ENCODE results near the gene SALL1. TPM values are rescaled to one million over a fixed set of nuclear protein-coding genes. Genes with fewer than 3 reads are reported as not detected.

SALL1 gene
- total and polyA plus RNA-seq, 5 experiments from 2014 or later: not detected

GRCh38 chr16:51154271-51155171, 3.5 kb upstream of the SALL1 start:
- peak overlapping the region in 1 of 10 donors; percentile 29 for H3K27ac Mint-ChIP-seq
- peaks cover 25 to 66% (median 48%) of the 10 kb centered on the region in 5 donors for H3K27me3 Mint-ChIP-seq
- peaks cover 6 to 19% (median 10%) of the 10 kb centered on the region in 4 donors for H3K4me1 Mint-ChIP-seq
- DNase-seq (no peak), ATAC-seq (no peak)
- peaks cover 0 to 18% (median 0%) of the 10 kb centered on the region in 9 donors for H3K9me3 Mint-ChIP-seq
- H3K4me3 Mint-ChIP-seq: peak overlapping the region in 1 of 10 donors; percentile 18
- H3K36me3 Mint-ChIP-seq: peaks cover 0 to 15% (median 9%) of the 10 kb centered on the region in 3 donors
- POLR2A ChIA-PET: no interaction called here

- H3K9me3 Mint-ChIP-seq: peaks cover 0 to 18% (median 0%) of the 10 kb centered on the region in 9 donors
- peaks cover 33 to 68% (median 56%) of the 10 kb centered on the region in 5 donors for H3K27me3 Mint-ChIP-seq
- H3K27ac Mint-ChIP-seq: no peak overlapping the region
- POLR2A ChIA-PET: no interaction called here
- H3K36me3 Mint-ChIP-seq: peaks cover 0 to 15% (median 9%) of the 10 kb centered on the region in 3 donors
- ATAC-seq: no peak
- H3K4me3 Mint-ChIP-seq: peak overlapping the region in 4 of 10 donors; percentile 33 to 73 (median 41)
- H3K4me1 Mint-ChIP-seq: peaks cover 6 to 19% (median 10%) of the 10 kb centered on the region in 4 donors
- DNase-seq: no peak
These were observed 2.5 kb upstream of the SALL1 start for GRCh38 chr16:51153577-51154031.

- POLR2A ChIA-PET: no interaction called here
- H3K4me1 Mint-ChIP-seq: peaks cover 6 to 19% (median 10%) of the 10 kb centered on the region in 4 donors
- H3K4me3 Mint-ChIP-seq: peak overlapping the region in 7 of 10 donors; percentile 9 to 73 (median 42)
- H3K9me3 Mint-ChIP-seq: peaks cover 0 to 18% (median 0%) of the 10 kb centered on the region in 9 donors
- ATAC-seq (no peak), DNase-seq (no peak)
- peak overlapping the region in 1 of 10 donors; percentile 9 for H3K27ac Mint-ChIP-seq
- H3K36me3 Mint-ChIP-seq: peaks cover 0 to 13% (median 9%) of the 10 kb centered on the region in 3 donors
- H3K27me3 Mint-ChIP-seq: peaks cover 36 to 70% (median 60%) of the 10 kb centered on the region in 5 donors
These were observed 1.9 kb upstream of the SALL1 start for GRCh38 chr16:51152691-51153576.

- ATAC-seq: no peak
- peaks cover 6 to 19% (median 10%) of the 10 kb centered on the region in 4 donors for H3K4me1 Mint-ChIP-seq
- peaks cover 34 to 67% (median 56%) of the 10 kb centered on the region in 5 donors for H3K27me3 Mint-ChIP-seq
- peaks cover 0 to 9% (median 7%) of the 10 kb centered on the region in 3 donors for H3K36me3 Mint-ChIP-seq
- POLR2A ChIA-PET: no interaction called here
- H3K27ac Mint-ChIP-seq: no peak overlapping the region
- H3K4me3 Mint-ChIP-seq: peak overlapping the region in 1 of 10 donors; percentile 40
- DNase-seq: no peak
- H3K9me3 Mint-ChIP-seq: peaks cover 0 to 18% (median 0%) of the 10 kb centered on the region in 9 donors
These were observed 1.0 kb upstream of the SALL1 start for GRCh38 chr16:51151961-51152663.

- DNase-seq: no peak
- POLR2A ChIA-PET: no interaction called here
- Mint-ChIP-seq H3K36me3 (peaks cover 0 to 9% (median 7%) of the 10 kb centered on the region in 3 donors), H3K27me3 (peaks cover 32 to 63% (median 50%) of the 10 kb centered on the region in 5 donors), H3K9me3 (peaks cover 0 to 18% (median 0%) of the 10 kb centered on the region in 9 donors), H3K27ac (no peak overlapping the region), H3K4me3 (peak overlapping the region in 1 of 10 donors; percentile 25), H3K4me1 (peaks cover 6 to 19% (median 10%) of the 10 kb centered on the region in 4 donors)
- ATAC-seq: no peak
These were observed 428 bp upstream of the SALL1 start for GRCh38 chr16:51151435-51151960.

DNA sequence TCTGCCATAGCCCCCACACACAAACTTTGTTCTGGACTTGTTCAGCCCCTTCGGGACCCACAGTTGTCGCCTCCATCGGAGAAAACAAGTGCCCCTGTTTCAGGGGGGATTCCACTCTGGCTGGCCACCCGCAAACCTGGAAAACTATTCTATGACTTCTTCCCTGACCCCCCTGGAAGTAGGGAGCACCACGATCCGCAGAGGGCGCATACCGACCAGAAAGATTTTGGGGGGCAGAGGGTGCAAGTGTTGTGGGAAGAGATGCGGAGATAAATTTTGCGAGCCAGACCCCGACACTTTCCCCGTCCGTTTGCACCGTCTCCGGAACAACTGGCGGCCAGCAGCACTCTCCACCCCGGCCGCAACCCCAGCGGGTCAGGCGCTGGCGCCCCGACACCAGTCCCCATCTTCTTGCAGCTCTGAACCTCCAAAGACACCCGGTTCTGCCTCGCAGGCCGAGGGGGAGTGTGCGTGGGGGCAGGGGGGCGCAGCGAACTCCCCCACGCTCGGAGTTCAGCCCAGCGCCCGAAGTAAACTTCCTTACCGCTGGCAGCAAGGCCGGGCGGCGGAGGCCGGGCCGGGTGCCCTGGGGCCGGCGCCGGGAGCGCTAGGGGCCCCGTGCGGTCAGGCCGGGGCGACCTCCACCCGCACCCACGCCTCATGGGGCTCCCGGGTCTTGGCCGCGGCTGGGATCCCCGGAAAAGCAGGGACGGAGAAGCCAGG, 744 bp downstream of the SALL1 start:
- Mint-ChIP-seq H3K36me3 (peaks cover 0 to 9% (median 7%) of the 10 kb centered on the region in 3 donors), H3K4me1 (peaks cover 5 to 17% (median 10%) of the 10 kb centered on the region in 4 donors)

DNA sequence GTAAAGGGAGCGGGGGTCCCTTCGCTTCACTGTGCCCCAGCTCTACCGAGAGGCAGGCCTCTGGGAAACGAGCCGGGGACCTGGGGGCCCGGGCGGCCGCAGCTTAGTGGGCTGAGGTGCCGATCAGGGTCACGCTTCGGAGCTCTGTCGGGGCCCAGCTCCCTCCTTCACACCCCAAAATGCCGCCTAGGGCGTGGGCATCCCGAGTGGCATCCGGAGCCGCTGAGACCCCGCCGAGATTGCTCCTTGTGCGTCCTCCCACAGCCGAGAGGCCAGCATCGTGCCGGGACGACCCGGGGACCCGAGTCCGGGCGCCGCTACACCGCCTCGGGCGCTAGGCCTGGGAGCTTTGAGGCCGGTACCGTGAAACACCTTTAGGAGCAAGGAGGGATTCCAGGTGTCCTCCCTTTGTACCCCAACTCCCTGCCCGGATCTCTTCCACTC, 1.3 kb downstream of the SALL1 start:
- Mint-ChIP-seq H3K27me3 (peaks cover 32 to 66% (median 54%) of the 10 kb centered on the region in 5 donors), H3K4me3 (peak overlapping the region in 1 of 10 donors; percentile 22), H3K36me3 (peaks cover 0 to 9% (median 7%) of the 10 kb centered on the region in 3 donors), H3K27ac (no peak overlapping the region), H3K9me3 (peaks cover 0 to 14% (median 0%) of the 10 kb centered on the region in 9 donors), H3K4me1 (peaks cover 4 to 13% (median 10%) of the 10 kb centered on the region in 4 donors)
- no peak for DNase-seq
- no peak for ATAC-seq
- POLR2A ChIA-PET: no interaction called here

More for the DNA sequence above, 744 bp downstream of the SALL1 start:
- Mint-ChIP-seq H3K27ac (no peak overlapping the region), H3K4me3 (peak overlapping the region in 3 of 10 donors; percentile 25 to 49 (median 36)), H3K27me3 (peaks cover 35 to 68% (median 55%) of the 10 kb centered on the region in 5 donors), H3K9me3 (peaks cover 0 to 17% (median 0%) of the 10 kb centered on the region in 9 donors)
- ATAC-seq: no peak
- POLR2A ChIA-PET: no interaction called here
- no peak for DNase-seq

GRCh38 chr16:51149251-51149661, 1.8 kb downstream of the SALL1 start:
- POLR2A ChIA-PET: no interaction called here
- DNase-seq: no peak
- H3K4me1 Mint-ChIP-seq: peaks cover 4 to 13% (median 9%) of the 10 kb centered on the region in 4 donors
- H3K9me3 Mint-ChIP-seq: peaks cover 0 to 13% (median 0%) of the 10 kb centered on the region in 9 donors
- no peak overlapping the region for H3K27ac Mint-ChIP-seq
- peaks cover 0 to 8% (median 7%) of the 10 kb centered on the region in 3 donors for H3K36me3 Mint-ChIP-seq
- peaks cover 32 to 61% (median 52%) of the 10 kb centered on the region in 5 donors for H3K27me3 Mint-ChIP-seq
- ATAC-seq: no peak
- H3K4me3 Mint-ChIP-seq: no peak overlapping the region

DNA sequence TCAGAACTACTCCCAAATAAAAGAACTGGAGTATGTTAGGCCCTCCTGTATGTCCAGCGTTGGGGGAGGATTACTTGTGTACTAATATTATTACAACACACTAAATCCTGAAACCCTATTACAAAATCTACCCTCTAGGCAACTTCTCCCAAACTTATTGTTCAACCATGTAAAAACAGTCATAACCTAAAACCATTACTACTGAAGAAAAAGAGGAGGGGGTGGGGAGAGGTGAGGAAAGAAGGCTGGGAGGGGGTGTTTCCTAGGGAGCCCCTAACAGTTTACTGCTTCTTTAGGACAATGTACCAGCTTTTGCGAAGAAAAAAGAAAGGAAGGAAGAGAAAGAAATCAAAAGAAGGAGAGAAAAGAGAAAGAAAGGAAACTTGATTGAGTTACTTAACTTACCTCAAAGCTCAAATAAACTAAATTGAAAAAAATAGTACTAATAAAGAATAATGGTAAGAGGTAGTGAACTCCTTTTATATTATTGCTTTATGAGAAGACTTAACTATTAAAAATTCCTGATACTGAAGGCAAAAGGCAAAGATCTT, 2.3 kb downstream of the SALL1 start:
- H3K4me1 Mint-ChIP-seq: peaks cover 4 to 12% (median 9%) of the 10 kb centered on the region in 4 donors
- H3K27me3 Mint-ChIP-seq: peaks cover 30 to 56% (median 49%) of the 10 kb centered on the region in 5 donors
- POLR2A ChIA-PET: no interaction called here
- H3K9me3 Mint-ChIP-seq: peaks cover 0 to 8% (median 0%) of the 10 kb centered on the region in 9 donors
- ATAC-seq (no peak), DNase-seq (no peak)
- no peak overlapping the region for H3K4me3 Mint-ChIP-seq
- H3K27ac Mint-ChIP-seq: no peak overlapping the region
- peaks cover 0 to 7% (median 7%) of the 10 kb centered on the region in 3 donors for H3K36me3 Mint-ChIP-seq

GRCh38 chr16:51147776-51148677, 3.0 kb downstream of the SALL1 start:
- Mint-ChIP-seq H3K27ac (no peak overlapping the region), H3K27me3 (peaks cover 24 to 49% (median 41%) of the 10 kb centered on the region in 5 donors), H3K4me3 (no peak overlapping the region), H3K9me3 (peaks cover 0 to 5% (median 0%) of the 10 kb centered on the region in 9 donors), H3K4me1 (peaks cover 0 to 7% (median 2%) of the 10 kb centered on the region in 4 donors), H3K36me3 (peaks cover 0 to 2% (median 2%) of the 10 kb centered on the region in 3 donors)
- DNase-seq: no peak
- POLR2A ChIA-PET: no interaction called here
- no peak for ATAC-seq

Data from naive thymus-derived CD8-positive, alpha-beta T cell (primary cell).